ENCODE measurements around the gene EIF5A.

DNA sequence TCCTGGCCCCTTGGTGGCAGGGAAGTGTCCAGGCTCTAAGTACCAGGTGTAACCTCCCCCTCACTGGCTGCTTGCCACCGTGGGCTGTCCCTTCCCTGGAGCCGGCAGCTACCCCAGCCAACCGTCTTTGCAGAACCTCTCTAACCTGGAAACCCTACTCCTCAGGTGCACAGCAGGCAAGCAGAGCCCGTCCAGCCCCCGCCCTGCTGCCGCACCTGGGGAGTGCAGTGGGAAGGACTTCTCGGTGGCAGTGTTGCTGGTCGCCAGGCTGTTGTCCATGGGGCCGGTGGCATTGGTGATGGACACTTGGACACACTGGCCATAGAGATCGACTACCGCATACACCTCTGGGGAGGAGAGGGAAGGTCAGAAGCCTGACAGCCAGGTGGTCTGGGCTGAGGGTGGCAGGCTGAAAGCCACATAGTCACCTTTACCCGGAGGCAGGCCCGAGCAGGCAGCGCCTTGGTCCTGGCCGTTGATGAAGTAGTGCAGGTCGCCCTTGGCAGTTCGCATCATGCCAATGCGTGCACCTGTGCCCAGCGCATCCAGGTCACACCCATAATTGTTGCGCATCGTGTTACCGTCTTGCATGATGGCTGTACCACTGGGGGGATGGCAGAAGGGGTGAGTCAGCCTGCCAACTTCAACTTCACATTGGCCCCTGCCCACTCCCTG lies 15.2 kb downstream of the EIF5A start:
- TF ChIP-seq, protein P1, sequence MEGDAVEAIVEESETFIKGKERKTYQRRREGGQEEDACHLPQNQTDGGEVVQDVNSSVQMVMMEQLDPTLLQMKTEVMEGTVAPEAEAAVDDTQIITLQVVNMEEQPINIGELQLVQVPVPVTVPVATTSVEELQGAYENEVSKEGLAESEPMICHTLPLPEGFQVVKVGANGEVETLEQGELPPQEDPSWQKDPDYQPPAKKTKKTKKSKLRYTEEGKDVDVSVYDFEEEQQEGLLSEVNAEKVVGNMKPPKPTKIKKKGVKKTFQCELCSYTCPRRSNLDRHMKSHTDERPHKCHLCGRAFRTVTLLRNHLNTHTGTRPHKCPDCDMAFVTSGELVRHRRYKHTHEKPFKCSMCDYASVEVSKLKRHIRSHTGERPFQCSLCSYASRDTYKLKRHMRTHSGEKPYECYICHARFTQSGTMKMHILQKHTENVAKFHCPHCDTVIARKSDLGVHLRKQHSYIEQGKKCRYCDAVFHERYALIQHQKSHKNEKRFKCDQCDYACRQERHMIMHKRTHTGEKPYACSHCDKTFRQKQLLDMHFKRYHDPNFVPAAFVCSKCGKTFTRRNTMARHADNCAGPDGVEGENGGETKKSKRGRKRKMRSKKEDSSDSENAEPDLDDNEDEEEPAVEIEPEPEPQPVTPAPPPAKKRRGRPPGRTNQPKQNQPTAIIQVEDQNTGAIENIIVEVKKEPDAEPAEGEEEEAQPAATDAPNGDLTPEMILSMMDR (conservative IDR thresholded peaks at IDR 0.05 in 1 of 2, IDR thresholded peaks at IDR 0.05 in 1 of 2; ENCODE audit: extremely low read depth in 1 of 2, insufficient read depth in 1 of 2, low read depth in 1 of 2, low read length in 2 of 2): no peak
- no peak for TF ChIP-seq EZH2 (IDR thresholded peaks at IDR 0.05; ENCODE audit: borderline replicate concordance, low read length)
